Heart right ventricle (tissue), 16 donors: ENCODE measurements around the gene FCN3. TPM values are rescaled to one million over a fixed set of nuclear protein-coding genes. Genes with fewer than 3 reads are reported as not detected.

Experiments used
- ATAC-seq, 8 donors: fragments of 200-7000 bp; cut with Tn5 transposase; one replicate each; pipeline ENCODE4 v1.9.1; 2020; ENCODE audit warnings: mild to moderate bottlenecking in 8 of 8, moderate library complexity in 8 of 8, moderate number of reproducible peaks in 1 of 8
- DNase-seq, 2 donors: peaks; one replicate each; pipeline ENCODE4 v3.0.0-alpha.2; 2020
- H3K27ac ChIP-seq, 10 donors: fragments of 200-600 bp; sonication (generic) in 2 of 10; one replicate each; pipeline versions ENCODE4 v1.5.0 to v1.8.0; 2020 to 2022; ENCODE audit warnings: mild to moderate bottlenecking in 3 of 10
- H3K27me3 ChIP-seq, 7 donors: fragments of 200-600 bp; one replicate each; pipeline ENCODE4 v1.8.0; 2021 to 2022; ENCODE audit warnings: mild to moderate bottlenecking in 2 of 7
- H3K36me3 ChIP-seq, 9 donors: fragments of 200-600 bp; sonication (generic) in 1 of 9; one replicate each; pipeline versions ENCODE4 v1.5.0 to v1.8.0; 2020 to 2022; ENCODE audit warnings: mild to moderate bottlenecking in 2 of 9
- H3K4me1 ChIP-seq, 9 donors: fragments of 200-600 bp; sonication (generic) in 1 of 9; one replicate each; pipeline versions ENCODE4 v1.5.0 to v1.8.0; 2020 to 2022; ENCODE audit warnings: mild to moderate bottlenecking in 4 of 9
- H3K4me3 ChIP-seq, 10 donors: fragments of 200-600 bp; sonication (generic) in 2 of 10; one replicate each; pipeline versions ENCODE4 v1.5.0 to v1.8.0; 2020 to 2022; ENCODE audit warnings: mild to moderate bottlenecking in 7 of 10, moderate library complexity in 2 of 10
- H3K9me3 ChIP-seq, 11 donors: fragments of 200-600 bp in 10 of 11; sonication (generic) in 2 of 11; one replicate each; pipeline versions ENCODE4 v1.5.0 to v1.8.0; 2013 to 2022; ENCODE audit warnings: mild to moderate bottlenecking in 2 of 11, control low read depth in 1 of 11, moderate library complexity in 1 of 11
- CTCF ChIP-seq, 9 donors: fragments of 200-600 bp; sonication (generic) in 2 of 9; IDR thresholded peaks; one replicate each; pipeline versions ENCODE4 v1.5.0 to v1.8.0; 2021 to 2022; ENCODE audit warnings: antibody characterized with exemption in 9 of 9, mild to moderate bottlenecking in 5 of 9, moderate library complexity in 1 of 9
- whole genome bisulfite sequencing, 2 donors: extraction: QIAGEN DNeasy Blood & Tissue Kit; methylation state at CpG; one replicate each; pipeline ENCODE4 v1.1.7; 2013; ENCODE audit warnings: inconsistent platforms in 1 of 2; 5-methylcytosine and 5-hydroxymethylcytosine counted together
- intact Hi-C, 10 donors: fragments of 100-400 bp; cut with DNase I; formaldehyde crosslinking; loops; one replicate each; pipeline versions ENCODE4 v1.11.1 to v1.14.2; 2022
- polyA plus RNA-seq, 2 donors: library from polyadenylated mRNA; stranded (reverse); fragments of 200-250 nt; gene quantifications; one replicate each; pipeline ENCODE4 v1.2.3, GENCODE V29; 2013
- total RNA-seq, 10 donors: library from RNA; stranded (reverse); fragmentation: NEBNext Ultra II Directional in 3 of 10; extraction: Animal tissue kit (Norgen Biotek cat#: 25700) in 3 of 10; gene quantifications; one replicate each; pipeline versions ENCODE4 v1.2.1 to v1.2.4, GENCODE V29; 2021 to 2023
- donor health status: Arrhythmogenic right ventricular cardiomyopathy.
- donor health status: ischemic (EF 13 %, LVEDD 7.1; RV severe dilation, severe dysfunction).
- donor health status: healthy with polysubstance abuse.
- donor health status: DM: no; HTN: yes; CAD: no.
- donor health status: DM: no; HTN: no; CAD: no.
- donor health status: ischemic (EF 25% LVEDD 6.9; RV normal size, moderate dysfunction).
- donor health status: ischemic (EF 25% LVEDD 5.7; RV mildly dilated, moderate dysfunction).
- donor health status: healthy.
- donor health status: DM: yes; HTN: yes; CAD: no.
- donor health status: Ischemic cardiomyopathy.
- donor health status: ischemic (EF 35%, LVEDD 5.7; RV mildly dilated, moderate dysfunction).
- donor health status: nonischemic (EF 11% LVEDD 7.7; RV severe dilation, severe dysfunction).
- donor health status: DM: yes; HTN: yes; CAD: no.
- donor health status: PGD.
- donor health status: ischemic (EF 29% LVEDD 5.4; RV normal size, mild dysfunction).
- donor health status: nonischemic (EF 23%, LVEDD 6.1; RV moderate dilation, normal function).

Gene FCN3
- total and polyA plus RNA-seq, 12 donors: 1.6 to 210 (median 10.9) TPM

GRCh38 chr1:27339213-27339612 lies 35.4 kb downstream of the FCN3 start:
- 64 to 65% methylated on average over 5 of the region's 5 CpGs for WGBS, 2 donors
- H3K36me3 ChIP-seq: peaks cover 0 to 45% (median 25%) of the 10 kb centered on the region in 9 donors
- no peak for DNase-seq
- peaks cover 0 to 34% (median 0%) of the 10 kb centered on the region in 9 donors for H3K4me1 ChIP-seq
- no peaks in the 10 kb centered on the region for H3K27me3 ChIP-seq
- ATAC-seq: no peak
- H3K4me3 ChIP-seq: no peak overlapping the region
- H3K9me3 ChIP-seq: no peaks in the 10 kb centered on the region
- intact Hi-C loops: no loop called here
- TF ChIP-seq CTCF (IDR thresholded peaks at IDR 0.05): no peak
- H3K27ac ChIP-seq: no peak overlapping the region

GRCh38 chr1:27338751-27339150 lies 35.9 kb downstream of the FCN3 start:
- Histone ChIP-seq H3K9me3 (no peaks in the 10 kb centered on the region), H3K4me1 (peaks cover 0 to 30% (median 0%) of the 10 kb centered on the region in 9 donors), H3K27ac (no peak overlapping the region), H3K27me3 (no peaks in the 10 kb centered on the region), H3K4me3 (no peak overlapping the region), H3K36me3 (peaks cover 0 to 50% (median 30%) of the 10 kb centered on the region in 9 donors)
- TF ChIP-seq CTCF (IDR thresholded peaks at IDR 0.05): no peak
- intact Hi-C loops: no loop called here
- ATAC-seq (no peak), DNase-seq (no peak)
- WGBS, 2 donors: 91 to 95% methylated on average over 6 of the region's 6 CpGs

- Histone ChIP-seq H3K36me3 (peaks cover 0 to 70% (median 46%) of the 10 kb centered on the region in 9 donors), H3K9me3 (no peaks in the 10 kb centered on the region), H3K4me1 (peaks cover 4 to 23% (median 11%) of the 10 kb centered on the region in 9 donors), H3K4me3 (no peak overlapping the region), H3K27ac (no peak overlapping the region), H3K27me3 (no peaks in the 10 kb centered on the region)
- TF ChIP-seq CTCF (IDR thresholded peaks at IDR 0.05): no peak
- 96 to 98% methylated on average over 5 of the region's 5 CpGs for WGBS, 2 donors
- DNase-seq: no peak
- no peak for ATAC-seq
- intact Hi-C loops: no loop called here
Measured at GRCh38 chr1:27336756-27337155, 37.9 kb downstream of the FCN3 start.

GRCh38 chr1:27335506-27336422 lies 38.9 kb downstream of the FCN3 start:
- no peak overlapping the region for H3K4me3 ChIP-seq
- no peak for ATAC-seq
- intact Hi-C loops: no loop called here
- H3K36me3 ChIP-seq: peaks cover 0 to 80% (median 46%) of the 10 kb centered on the region in 9 donors
- TF ChIP-seq CTCF (IDR thresholded peaks at IDR 0.05): no peak
- peaks cover 4 to 20% (median 16%) of the 10 kb centered on the region in 9 donors for H3K4me1 ChIP-seq
- no peaks in the 10 kb centered on the region for H3K27me3 ChIP-seq
- DNase-seq: no peak
- 88 to 92% methylated on average over 17 of the region's 17 CpGs for WGBS, 2 donors
- no peaks in the 10 kb centered on the region for H3K9me3 ChIP-seq
- H3K27ac ChIP-seq: no peak overlapping the region
